ENCODE measurements around the gene STRN4. TPM values are rescaled to one million over a fixed set of nuclear protein-coding genes. Genes with fewer than 3 reads are reported as not detected.

STRN4 gene
- total RNA-seq, 1 donor from 2014 or later, result 124 TPM

- no peaks in the 10 kb centered on the region for H3K27me3 Mint-ChIP-seq (ENCODE audit: low read depth)
- H3K27ac Mint-ChIP-seq, result no peak overlapping the region
Measured at GRCh38 chr19:46727757-46728156, 18.5 kb downstream of the STRN4 start.

GRCh38 chr19:46726971-46727501, 19.2 kb downstream of the STRN4 start:
- Mint-ChIP-seq H3K27me3 (ENCODE audit: low read depth) (no peaks in the 10 kb centered on the region), H3K4me3 (no peak overlapping the region), H3K27ac (no peak overlapping the region), H3K9me3 (no peaks in the 10 kb centered on the region), H3K4me1 (peaks cover 11% of the 10 kb centered on the region), H3K36me3 (peaks cover 17% of the 10 kb centered on the region)
- DNase-seq (ENCODE audit: low spot score in 2 of 2, unreplicated experiment in 2 of 2), result no peak
- no peak for TF ChIP-seq CTCF (IDR thresholded peaks at IDR 0.05; ENCODE audit: unreplicated experiment)

More at GRCh38 chr19:46727757-46728156, 18.5 kb downstream of the STRN4 start:
- H3K4me3 Mint-ChIP-seq, result no peak overlapping the region
- no peak for DNase-seq (ENCODE audit: low spot score in 2 of 2, unreplicated experiment in 2 of 2)
- H3K4me1 Mint-ChIP-seq, result peaks cover 13% of the 10 kb centered on the region
- TF ChIP-seq CTCF (IDR thresholded peaks at IDR 0.05; ENCODE audit: unreplicated experiment), result no peak
- H3K36me3 Mint-ChIP-seq, result peaks cover 15% of the 10 kb centered on the region
- no peaks in the 10 kb centered on the region for H3K9me3 Mint-ChIP-seq

- DNase-seq (ENCODE audit: low spot score in 2 of 2, unreplicated experiment in 2 of 2), result no peak
- Mint-ChIP-seq H3K27me3 (ENCODE audit: low read depth) (no peaks in the 10 kb centered on the region), H3K4me1 (peaks cover 7% of the 10 kb centered on the region), H3K27ac (no peak overlapping the region), H3K4me3 (no peak overlapping the region), H3K36me3 (peaks cover 20% of the 10 kb centered on the region), H3K9me3 (no peaks in the 10 kb centered on the region)
- no peak for TF ChIP-seq CTCF (IDR thresholded peaks at IDR 0.05; ENCODE audit: unreplicated experiment)
Measured at GRCh38 chr19:46726551-46726950, 19.7 kb downstream of the STRN4 start.

GRCh38 chr19:46725859-46726393, 20.3 kb downstream of the STRN4 start:
- DNase-seq (ENCODE audit: low spot score in 2 of 2, unreplicated experiment in 2 of 2), result peak in 1 of 2 experiments; percentile 0
- TF ChIP-seq CTCF (IDR thresholded peaks at IDR 0.05; ENCODE audit: unreplicated experiment), result no peak
- Mint-ChIP-seq H3K9me3 (no peaks in the 10 kb centered on the region), H3K4me3 (no peak overlapping the region), H3K36me3 (peaks cover 20% of the 10 kb centered on the region), H3K27ac (peak overlapping the region; percentile 30), H3K4me1 (peaks cover under 1% of the 10 kb centered on the region), H3K27me3 (ENCODE audit: low read depth) (no peaks in the 10 kb centered on the region)

- TF ChIP-seq CTCF (IDR thresholded peaks at IDR 0.05; ENCODE audit: unreplicated experiment), result no peak
- Mint-ChIP-seq H3K36me3 (peaks cover 20% of the 10 kb centered on the region), H3K4me3 (no peak overlapping the region), H3K4me1 (no peaks in the 10 kb centered on the region), H3K27me3 (ENCODE audit: low read depth) (no peaks in the 10 kb centered on the region), H3K27ac (no peak overlapping the region), H3K9me3 (no peaks in the 10 kb centered on the region)
- peak in 1 of 2 experiments; percentile 17 for DNase-seq (ENCODE audit: low spot score in 2 of 2, unreplicated experiment in 2 of 2)
Measured at GRCh38 chr19:46725036-46725820, 21.0 kb downstream of the STRN4 start.
